NT2/D1 (cell line): Measurements from ENCODE around the gene TMEM256.

ENCODE experiments used
- DNase-seq: peaks from one replicate; pipeline ENCODE4 v3.0.0-alpha.2; 2011; ENCODE audit warnings: low read depth, low spot score
- H3K27me3 ChIP-seq: 2 replicates; pipeline ENCODE4 v1.6.0; 2011; ENCODE audit warnings: mild to moderate bottlenecking; ENCODE audit not compliant: insufficient read length, insufficient read depth
- H3K36me3 ChIP-seq: 2 replicates; pipeline ENCODE4 v1.6.1; 2011; ENCODE audit warnings: mild to moderate bottlenecking, low read length, mixed read lengths; ENCODE audit not compliant: insufficient read depth, insufficient read length
- H3K4me1 ChIP-seq: 2 replicates; pipeline ENCODE4 v1.5.1; 2011; ENCODE audit not compliant: insufficient read depth, insufficient read length
- H3K4me3 ChIP-seq: 2 replicates; pipeline ENCODE4 v1.5.1; 2011; ENCODE audit warnings: low read depth; ENCODE audit not compliant: insufficient read length
- H3K9ac ChIP-seq: 2 replicates; pipeline ENCODE4 v1.6.0; 2011; ENCODE audit warnings: low read depth; ENCODE audit not compliant: insufficient read length
- H3K9me3 ChIP-seq: 2 replicates; pipeline ENCODE4 v1.5.1; 2011; ENCODE audit warnings: mild to moderate bottlenecking, low read length; ENCODE audit not compliant: insufficient read depth
- SUZ12 ChIP-seq: IDR thresholded peaks from 2 replicates; pipeline ENCODE4 v1.6.1; 2011; ENCODE audit not compliant: insufficient read length, insufficient read depth; ENCODE audit errors: extremely low read depth
- YY1 ChIP-seq: IDR thresholded peaks from 2 replicates; pipeline ENCODE4 v1.6.1; 2011; ENCODE audit not compliant: insufficient read length, insufficient read depth
- ZNF274 ChIP-seq: IDR thresholded peaks from 2 replicates; pipeline ENCODE4 v1.6.1; 2011; ENCODE audit warnings: mild to moderate bottlenecking, low read depth, low read length

TMEM256 gene

DNA sequence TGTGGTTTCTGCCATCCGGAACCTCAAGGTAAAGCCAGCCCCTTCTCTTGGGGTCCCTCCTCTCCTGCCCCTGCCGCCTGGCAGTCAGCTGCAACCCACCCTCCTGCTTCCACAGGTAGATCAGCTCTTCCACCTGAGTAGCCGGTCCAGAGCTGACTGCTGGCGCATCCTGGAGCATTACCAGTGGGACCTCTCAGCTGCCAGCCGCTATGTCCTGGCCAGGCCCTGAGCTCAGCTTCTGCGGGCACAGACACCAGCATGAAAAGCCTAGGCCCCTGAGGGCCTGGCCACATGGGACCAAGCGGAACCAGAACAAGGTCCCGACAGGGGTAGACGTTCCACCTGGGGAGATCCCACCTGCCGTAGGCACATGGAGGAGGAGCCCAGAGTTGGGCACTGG lies 15.0 kb downstream of the TMEM256 start:
- Histone ChIP-seq H3K36me3 (peaks cover 57% of the 10 kb centered on the region), H3K27me3 (peaks cover under 1% of the 10 kb centered on the region), H3K9me3 (no peaks in the 10 kb centered on the region), H3K4me1 (peaks cover 13% of the 10 kb centered on the region), H3K9ac (no peak overlapping the region), H3K4me3 (no peak overlapping the region)
- TF ChIP-seq ZNF274 (no peak), SUZ12 (no peak), YY1 (no peak)
- no peak for DNase-seq

DNA sequence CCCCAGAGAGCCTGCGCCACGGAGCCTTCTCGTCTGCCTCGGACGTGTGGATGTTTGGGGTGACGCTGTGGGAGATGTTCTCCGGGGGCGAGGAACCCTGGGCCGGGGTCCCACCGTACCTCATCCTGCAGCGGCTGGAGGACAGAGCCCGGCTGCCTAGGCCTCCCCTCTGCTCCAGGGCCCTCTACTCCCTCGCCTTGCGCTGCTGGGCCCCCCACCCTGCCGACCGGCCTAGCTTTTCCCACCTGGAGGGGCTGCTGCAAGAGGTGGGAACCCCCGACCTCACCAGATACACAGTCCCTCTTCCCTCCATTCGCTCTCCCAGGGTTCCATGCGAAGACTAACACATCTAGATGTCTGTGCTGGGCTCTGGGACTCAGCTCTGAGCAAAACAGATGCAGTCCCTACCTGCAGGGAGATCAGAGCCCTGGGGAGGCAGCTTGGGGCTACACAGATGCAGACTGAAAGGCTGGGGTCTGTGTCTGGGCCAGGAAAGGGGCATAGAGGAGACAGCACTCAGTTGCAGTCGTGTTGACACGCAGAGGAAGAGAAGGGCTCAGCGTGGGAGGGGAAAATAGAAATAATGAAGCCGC lies 19.3 kb downstream of the TMEM256 start:
- H3K36me3 ChIP-seq = peaks cover 26% of the 10 kb centered on the region
- TF ChIP-seq SUZ12 (no peak), YY1 (no peak), ZNF274 (no peak)
- peak overlapping the region; percentile 77 for H3K9ac ChIP-seq
- DNase-seq = no peak
- H3K4me3 ChIP-seq = peak overlapping the region; percentile 26
- no peaks in the 10 kb centered on the region for H3K9me3 ChIP-seq
- peaks cover 22% of the 10 kb centered on the region for H3K4me1 ChIP-seq
- peaks cover 40% of the 10 kb centered on the region for H3K27me3 ChIP-seq

GRCh38 chr17:7383742-7384488 lies 20.0 kb downstream of the TMEM256 start:
- no peak for TF ChIP-seq ZNF274
- no peak for TF ChIP-seq YY1
- TF ChIP-seq SUZ12 = no peak
- Histone ChIP-seq H3K36me3 (peaks cover 19% of the 10 kb centered on the region), H3K4me3 (peak overlapping the region; percentile 26), H3K27me3 (peaks cover 45% of the 10 kb centered on the region), H3K9me3 (peaks cover 5% of the 10 kb centered on the region; the same call in 1 of the 2 replicates), H3K9ac (peak overlapping the region; percentile 77), H3K4me1 (peaks cover 22% of the 10 kb centered on the region)
- DNase-seq = no peak

DNA sequence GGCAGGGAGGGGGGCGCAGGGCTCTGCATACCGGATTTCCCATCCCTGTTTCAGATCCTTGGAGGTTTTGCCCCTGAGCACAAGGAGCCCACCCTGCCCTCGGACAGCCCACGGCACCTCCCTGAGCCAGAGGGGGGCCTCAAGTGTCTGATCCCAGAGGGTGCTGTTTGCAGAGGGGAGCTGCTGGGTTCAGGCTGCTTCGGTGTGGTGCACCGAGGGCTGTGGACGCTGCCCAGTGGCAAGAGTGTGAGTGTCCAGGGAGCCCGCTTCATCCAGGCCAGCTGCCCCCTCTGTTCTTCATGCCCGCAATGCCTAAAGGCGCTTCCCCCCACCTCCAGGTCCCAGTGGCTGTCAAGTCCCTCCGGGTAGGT lies 20.5 kb downstream of the TMEM256 start:
- Histone ChIP-seq H3K9me3 (peaks cover 5% of the 10 kb centered on the region; the same call in 1 of the 2 replicates), H3K36me3 (peaks cover 14% of the 10 kb centered on the region), H3K4me3 (no peak overlapping the region), H3K27me3 (peaks cover 45% of the 10 kb centered on the region), H3K9ac (peak overlapping the region; percentile 57), H3K4me1 (peaks cover 22% of the 10 kb centered on the region)
- DNase-seq = no peak
- no peak for TF ChIP-seq ZNF274
- no peak for TF ChIP-seq SUZ12
- no peak for TF ChIP-seq YY1

DNA sequence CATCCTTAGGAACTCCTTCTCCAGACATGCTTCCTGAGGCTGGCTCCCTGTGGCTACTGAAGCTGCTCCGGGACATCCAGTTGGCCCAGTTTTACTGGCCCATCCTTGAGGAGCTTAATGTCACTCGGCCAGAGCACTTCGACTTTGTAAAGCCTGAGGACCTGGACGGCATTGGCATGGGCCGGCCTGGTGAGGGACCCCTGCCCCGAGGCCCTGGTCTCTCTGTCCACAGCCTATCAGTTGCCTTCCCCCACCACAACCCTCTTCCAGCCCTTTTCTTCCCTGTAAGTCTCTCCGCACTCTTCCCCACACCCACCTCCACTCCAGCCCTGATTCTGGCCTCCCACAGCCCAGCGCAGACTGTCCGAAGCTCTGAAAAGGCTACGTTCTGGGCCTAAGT lies 21.0 kb downstream of the TMEM256 start:
- H3K4me3 ChIP-seq = no peak overlapping the region
- peaks cover 22% of the 10 kb centered on the region for H3K4me1 ChIP-seq
- H3K9me3 ChIP-seq = peaks cover 5% of the 10 kb centered on the region; the same call in 1 of the 2 replicates
- no peak for DNase-seq
- H3K9ac ChIP-seq = peak overlapping the region; percentile 42
- TF ChIP-seq SUZ12 = no peak
- TF ChIP-seq YY1 = no peak
- TF ChIP-seq ZNF274 = no peak
- H3K27me3 ChIP-seq = peaks cover 45% of the 10 kb centered on the region
- H3K36me3 ChIP-seq = peaks cover 10% of the 10 kb centered on the region

DNA sequence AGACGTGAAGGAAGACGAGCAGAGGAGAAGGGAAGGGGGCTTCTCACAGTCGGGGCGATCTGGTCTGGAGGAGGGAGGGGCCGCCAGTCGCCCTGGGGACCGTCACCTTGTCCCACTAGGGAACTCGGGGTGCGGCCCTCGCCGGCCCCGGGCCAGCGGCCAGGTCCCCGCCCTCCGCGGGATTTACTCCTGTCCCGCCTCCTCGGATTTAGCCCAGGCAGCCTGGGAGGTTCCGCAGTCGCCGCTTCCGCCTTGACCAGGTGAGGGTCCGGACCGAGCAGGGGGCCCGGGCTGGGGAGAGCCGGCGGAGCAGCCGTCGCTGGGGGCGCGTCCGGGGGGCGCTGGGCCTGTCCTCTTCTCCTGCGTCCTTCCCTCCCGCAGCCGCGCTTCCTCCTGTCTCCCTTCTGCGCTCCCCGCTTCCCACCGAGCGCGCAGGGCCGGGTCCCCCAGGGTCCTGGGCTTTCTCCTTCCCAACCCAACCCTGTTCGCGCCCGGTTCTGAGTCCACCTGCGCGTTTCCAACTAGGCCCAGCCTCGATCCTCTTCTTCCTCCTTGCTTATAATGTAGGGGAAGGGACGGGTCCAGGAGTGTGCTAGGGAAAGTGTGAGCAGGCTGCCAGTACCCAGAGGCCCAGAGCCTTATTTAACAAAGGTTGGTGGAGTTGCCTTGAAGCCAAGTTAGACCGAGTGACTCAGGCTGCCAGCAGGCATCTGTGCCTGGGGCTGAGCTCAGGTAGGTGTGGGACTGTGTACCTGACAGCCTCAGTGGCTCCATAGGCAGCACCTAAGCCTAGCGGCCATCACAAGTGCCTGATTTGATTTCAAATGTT lies 22.8 kb downstream of the TMEM256 start, which contains the start of gene TNK1:
Gene TNK1, plus strand, starts transcription at position 235 of the 829 bp plus-strand sequence. CDS start 1,838 bp downstream, outside the sequence.
- Histone ChIP-seq H3K27me3 (peaks cover 45% of the 10 kb centered on the region), H3K4me1 (peaks cover 22% of the 10 kb centered on the region), H3K9me3 (peaks cover 5% of the 10 kb centered on the region; the same call in 1 of the 2 replicates), H3K9ac (peak within 1 kb of the TSS; percentile 78), H3K4me3 (peak within 1 kb of the TSS; percentile 54), H3K36me3 (no peaks in the 10 kb centered on the region)
- no peak for DNase-seq
- no peak for TF ChIP-seq ZNF274
- no peak for TF ChIP-seq YY1
- no peak for TF ChIP-seq SUZ12

GRCh38 chr17:7380321-7380720 lies 23.6 kb downstream of the TMEM256 start:
- H3K9me3 ChIP-seq = peaks cover 5% of the 10 kb centered on the region; the same call in 1 of the 2 replicates
- TF ChIP-seq YY1 (no peak), SUZ12 (no peak), ZNF274 (no peak)
- peak overlapping the region; percentile 78 for H3K9ac ChIP-seq
- DNase-seq = no peak
- peak overlapping the region; percentile 54 for H3K4me3 ChIP-seq
- peaks cover 22% of the 10 kb centered on the region for H3K4me1 ChIP-seq
- peaks cover 45% of the 10 kb centered on the region for H3K27me3 ChIP-seq
- no peaks in the 10 kb centered on the region for H3K36me3 ChIP-seq
